Esophagus muscularis mucosa (tissue), 3 donors: ENCODE measurements around the gene SENP8.

Experiments
- POLR2A ChIP-seq: fragments of 450-650 bp; IDR thresholded peaks from one replicate; pipeline ENCODE4 v1.6.1; 2017; ENCODE audit warnings: antibody characterized with exemption, moderate library complexity, mild to moderate bottlenecking, low read depth
- POLR2AphosphoS5 ChIP-seq, 2 donors: sonication (generic); formaldehyde crosslinking; IDR thresholded peaks; one replicate each; pipeline ENCODE4 v1.6.1; 2017; ENCODE audit warnings: antibody characterized with exemption in 2 of 2
- TF ChIP-seq, protein P1 (sequence below), 3 experiments: fragments of 200-600 bp in 2 of 3; fragments of 450-650 bp in 1 of 3; sonication (generic) in 2 of 3; IDR thresholded peaks; one replicate each; pipeline ENCODE4 v1.5.1; 2017 to 2019; ENCODE audit warnings: antibody characterized with exemption in 3 of 3, mild to moderate bottlenecking in 2 of 3, moderate library complexity in 1 of 3

GRCh38 chr15:72077950-72078349, 40.3 kb upstream of the SENP8 start:
- TF ChIP-seq POLR2A (no peak), POLR2AphosphoS5 (IDR thresholded peaks at IDR 0.05) (no peak)
- TF ChIP-seq, protein P1, sequence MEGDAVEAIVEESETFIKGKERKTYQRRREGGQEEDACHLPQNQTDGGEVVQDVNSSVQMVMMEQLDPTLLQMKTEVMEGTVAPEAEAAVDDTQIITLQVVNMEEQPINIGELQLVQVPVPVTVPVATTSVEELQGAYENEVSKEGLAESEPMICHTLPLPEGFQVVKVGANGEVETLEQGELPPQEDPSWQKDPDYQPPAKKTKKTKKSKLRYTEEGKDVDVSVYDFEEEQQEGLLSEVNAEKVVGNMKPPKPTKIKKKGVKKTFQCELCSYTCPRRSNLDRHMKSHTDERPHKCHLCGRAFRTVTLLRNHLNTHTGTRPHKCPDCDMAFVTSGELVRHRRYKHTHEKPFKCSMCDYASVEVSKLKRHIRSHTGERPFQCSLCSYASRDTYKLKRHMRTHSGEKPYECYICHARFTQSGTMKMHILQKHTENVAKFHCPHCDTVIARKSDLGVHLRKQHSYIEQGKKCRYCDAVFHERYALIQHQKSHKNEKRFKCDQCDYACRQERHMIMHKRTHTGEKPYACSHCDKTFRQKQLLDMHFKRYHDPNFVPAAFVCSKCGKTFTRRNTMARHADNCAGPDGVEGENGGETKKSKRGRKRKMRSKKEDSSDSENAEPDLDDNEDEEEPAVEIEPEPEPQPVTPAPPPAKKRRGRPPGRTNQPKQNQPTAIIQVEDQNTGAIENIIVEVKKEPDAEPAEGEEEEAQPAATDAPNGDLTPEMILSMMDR (IDR thresholded peaks at IDR 0.05), result no peak
